Kidney (tissue), 14 donors: ENCODE data around the gene RPS27L. TPM values are rescaled to one million over a fixed set of nuclear protein-coding genes. Genes with fewer than 3 reads are reported as not detected.

ENCODE experiments used
- DNase-seq, 5 donors: peaks; one replicate each; pipeline ENCODE4 v3.0.0-alpha.2; 2013 to 2020
- FAIRE-seq: peaks from 2 replicates; lab custom pipeline; 2012; peaks lifted over from hg19 to GRCh38; lab: Jason Lieb, UNC
- H3K27ac ChIP-seq, 2 donors: one replicate each; pipeline ENCODE4 v1.7.0; 2013; ENCODE audit warnings: low read depth in 2 of 2, low read length in 2 of 2, inconsistent platforms in 1 of 2
- H3K27me3 ChIP-seq: one replicate; pipeline ENCODE4 v1.7.1; 2013; ENCODE audit warnings: low read length, inconsistent platforms; ENCODE audit not compliant: control insufficient read depth, insufficient read depth
- H3K36me3 ChIP-seq, 3 donors: one replicate each; pipeline versions ENCODE4 v1.7.0 to v1.7.1; 2013; ENCODE audit warnings: low read length in 3 of 3, control low read depth in 1 of 3, inconsistent platforms in 1 of 3; ENCODE audit not compliant: insufficient read depth in 3 of 3, control insufficient read depth in 2 of 3
- H3K4me1 ChIP-seq, 3 donors: one replicate each; pipeline versions ENCODE4 v1.7.0 to v1.7.1; 2013; ENCODE audit warnings: low read length in 3 of 3, inconsistent platforms in 1 of 3, low read depth in 1 of 3; ENCODE audit not compliant: control insufficient read depth in 2 of 3, insufficient read depth in 2 of 3
- H3K4me3 ChIP-seq, 3 donors: one replicate each; pipeline versions ENCODE4 v1.7.0 to v1.8.1; 2013; ENCODE audit warnings: low read length in 3 of 3, control low read depth in 1 of 3, inconsistent platforms in 1 of 3
- H3K9ac ChIP-seq, 3 donors: one replicate each; pipeline versions ENCODE4 v1.7.0 to v1.7.1; 2013; ENCODE audit warnings: low read length in 3 of 3, control low read depth in 1 of 3, inconsistent platforms in 1 of 3
- H3K9me3 ChIP-seq, 3 donors: one replicate each; pipeline versions ENCODE4 v1.7.0 to v1.7.1; 2013; ENCODE audit warnings: low read length in 3 of 3, control low read depth in 1 of 3, inconsistent platforms in 1 of 3; ENCODE audit not compliant: control insufficient read depth in 2 of 3, insufficient read depth in 1 of 3
- intact Hi-C: fragments of 100-400 bp; cut with DNase I; formaldehyde crosslinking; loops from one replicate; pipeline ENCODE4 v1.11.1; 2022
- polyA plus RNA-seq: library from polyadenylated mRNA; stranded (reverse); fragments of 350-450 nt; fragmentation: Illumina TruSeq; extraction: RNeasy Lipid Tissue Mini Kit (QIAGEN cat#74804); gene quantifications from one replicate; pipeline ENCODE4 v1.2.3, GENCODE V29; 2014; ENCODE audit warnings: low read depth, low replicate concordance; ENCODE audit not compliant: insufficient read depth
- total RNA-seq: library from RNA; stranded (reverse); fragmentation: NEBNext Ultra II Directional; extraction: Animal tissue kit (Norgen Biotek cat#: 25700); gene quantifications from one replicate; pipeline ENCODE4 v1.2.1, GENCODE V29; 2021
- TF ChIP-seq, protein P1 (sequence below): IDR thresholded peaks from 3 replicates; pipeline ENCODE4 v1.5.1; 2012; ENCODE audit warnings: mild to moderate bottlenecking, moderate library complexity, borderline replicate concordance; ENCODE audit not compliant: insufficient read depth; ENCODE audit errors: extremely low read depth
- donor health status: control.
- donor health status: control.
- donor health status: control.
- donor health status: control.
- donor health status: control.
- donor health status: DM: yes; HTN: yes; CAD: no.
- donor health status: Normal renal cell carcinoma (clear cell type).

RPS27L gene
- total and polyA plus RNA-seq, 2 donors from 2014 or later = 120 to 372 TPM

DNA sequence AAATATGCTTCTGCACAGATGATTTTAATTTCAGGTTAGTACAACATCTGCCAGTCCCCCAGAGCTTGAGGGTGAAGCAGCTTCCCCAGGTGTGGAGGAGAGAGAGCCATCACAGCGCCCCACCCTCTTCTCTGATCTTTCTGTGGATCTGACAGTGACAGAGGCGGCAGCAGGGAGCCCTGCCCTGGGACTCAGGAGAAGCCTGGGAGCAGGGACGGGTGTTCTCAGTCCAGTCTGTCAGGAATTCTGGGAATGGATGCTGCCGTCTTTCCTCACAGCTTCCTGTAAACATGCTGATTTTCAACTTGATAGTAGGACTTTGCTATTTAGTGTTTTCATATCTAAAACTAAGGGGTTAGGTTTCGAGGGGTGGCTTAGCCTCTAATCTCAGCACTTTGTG lies 20.8 kb upstream of the RPS27L start:
- Histone ChIP-seq H3K4me3 (no peak overlapping the region), H3K9ac (no peak overlapping the region), H3K9me3 (no peaks in the 10 kb centered on the region), H3K4me1 (no peaks in the 10 kb centered on the region), H3K27ac (no peak overlapping the region), H3K27me3 (no peaks in the 10 kb centered on the region), H3K36me3 (no peaks in the 10 kb centered on the region)
- intact Hi-C loops = no loop called here
- DNase-seq (no peak), FAIRE-seq (no peak)
- TF ChIP-seq, protein P1, sequence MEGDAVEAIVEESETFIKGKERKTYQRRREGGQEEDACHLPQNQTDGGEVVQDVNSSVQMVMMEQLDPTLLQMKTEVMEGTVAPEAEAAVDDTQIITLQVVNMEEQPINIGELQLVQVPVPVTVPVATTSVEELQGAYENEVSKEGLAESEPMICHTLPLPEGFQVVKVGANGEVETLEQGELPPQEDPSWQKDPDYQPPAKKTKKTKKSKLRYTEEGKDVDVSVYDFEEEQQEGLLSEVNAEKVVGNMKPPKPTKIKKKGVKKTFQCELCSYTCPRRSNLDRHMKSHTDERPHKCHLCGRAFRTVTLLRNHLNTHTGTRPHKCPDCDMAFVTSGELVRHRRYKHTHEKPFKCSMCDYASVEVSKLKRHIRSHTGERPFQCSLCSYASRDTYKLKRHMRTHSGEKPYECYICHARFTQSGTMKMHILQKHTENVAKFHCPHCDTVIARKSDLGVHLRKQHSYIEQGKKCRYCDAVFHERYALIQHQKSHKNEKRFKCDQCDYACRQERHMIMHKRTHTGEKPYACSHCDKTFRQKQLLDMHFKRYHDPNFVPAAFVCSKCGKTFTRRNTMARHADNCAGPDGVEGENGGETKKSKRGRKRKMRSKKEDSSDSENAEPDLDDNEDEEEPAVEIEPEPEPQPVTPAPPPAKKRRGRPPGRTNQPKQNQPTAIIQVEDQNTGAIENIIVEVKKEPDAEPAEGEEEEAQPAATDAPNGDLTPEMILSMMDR = no peak

GRCh38 chr15:63176302-63176701 lies 19.0 kb upstream of the RPS27L start:
- Histone ChIP-seq H3K27ac (no peak overlapping the region), H3K4me3 (no peak overlapping the region), H3K36me3 (no peaks in the 10 kb centered on the region), H3K9ac (no peak overlapping the region), H3K9me3 (no peaks in the 10 kb centered on the region), H3K27me3 (no peaks in the 10 kb centered on the region), H3K4me1 (no peaks in the 10 kb centered on the region)
- FAIRE-seq (no peak), DNase-seq (no peak)
- TF ChIP-seq, protein P1 = no peak
- intact Hi-C loops = no loop called here

DNA sequence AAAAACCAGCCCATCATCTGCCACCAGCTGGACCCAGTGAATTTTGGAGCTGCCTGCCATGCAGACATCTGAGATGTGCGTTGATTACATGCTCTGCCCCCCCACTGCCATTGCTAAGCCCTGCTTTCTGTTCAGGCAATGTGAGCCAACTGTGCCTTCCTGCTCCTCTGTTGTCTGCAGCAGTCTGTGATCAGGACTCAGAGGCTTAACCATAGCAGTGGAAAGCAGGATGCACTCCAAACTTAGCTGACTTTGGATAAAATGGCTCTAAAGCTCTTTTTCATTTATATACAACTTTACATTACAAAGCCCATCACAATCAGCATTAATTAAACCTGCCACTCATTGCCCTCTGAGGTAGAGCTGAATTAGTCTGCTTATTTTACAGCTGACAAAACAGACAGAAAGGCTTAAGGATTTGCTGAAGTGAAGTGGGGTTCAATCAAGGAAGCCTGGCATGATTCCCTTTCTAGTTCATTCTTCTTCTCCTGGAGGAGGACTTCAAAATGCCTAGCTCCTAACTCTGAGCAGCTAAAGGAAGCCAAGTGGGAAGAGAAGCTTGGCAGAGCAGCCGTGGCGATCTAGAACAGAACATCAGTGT lies 15.7 kb upstream of the RPS27L start:
- FAIRE-seq = no peak
- H3K36me3 ChIP-seq = no peaks in the 10 kb centered on the region
- no peaks in the 10 kb centered on the region for H3K9me3 ChIP-seq
- no peak for DNase-seq
- intact Hi-C loops = no loop called here
- H3K27me3 ChIP-seq = no peaks in the 10 kb centered on the region
- H3K4me3 ChIP-seq = no peak overlapping the region
- TF ChIP-seq, protein P1 = no peak
- H3K4me1 ChIP-seq = no peaks in the 10 kb centered on the region
- no peak overlapping the region for H3K27ac ChIP-seq
- H3K9ac ChIP-seq = no peak overlapping the region

GRCh38 chr15:63172376-63172775 lies 15.1 kb upstream of the RPS27L start:
- intact Hi-C loops = no loop called here
- Histone ChIP-seq H3K4me3 (no peak overlapping the region), H3K4me1 (no peaks in the 10 kb centered on the region), H3K27me3 (no peaks in the 10 kb centered on the region), H3K9ac (no peak overlapping the region), H3K27ac (no peak overlapping the region), H3K36me3 (no peaks in the 10 kb centered on the region), H3K9me3 (no peaks in the 10 kb centered on the region)
- TF ChIP-seq, protein P1 = no peak
- DNase-seq (no peak), FAIRE-seq (no peak)
